ENCODE measurements around the gene RDX. TPM values are rescaled to one million over a fixed set of nuclear protein-coding genes. Genes with fewer than 3 reads are reported as not detected.

The RDX gene
- total RNA-seq, 2 experiments from 2014 or later, result 23.7 to 25.5 TPM

GRCh38 chr11:110126936-110127335 lies 169.5 kb downstream of the RDX start:
- CTCF ChIA-PET (ENCODE audit: unreplicated experiment), result no interaction called here
- intact Hi-C loops (cut with micrococcal nuclease; ENCODE audit: unreplicated experiment), result no loop called here

GRCh38 chr11:110125632-110126031 lies 170.8 kb downstream of the RDX start:
- no TSS peak for BruUV-seq (replicated peaks)
- Histone ChIP-seq H3K27ac (ENCODE audit: low read depth, low read length, poor library complexity, severe bottlenecking) (no peak overlapping the region), H4K20me1 (ENCODE audit: insufficient read depth, low read length) (no peaks in the 10 kb centered on the region), H3K36me3 (ENCODE audit: insufficient read depth, low read length) (no peaks in the 10 kb centered on the region), H3K4me3 (ENCODE audit: low read depth, low read length, poor library complexity, severe bottlenecking) (no peak overlapping the region), H3K79me2 (ENCODE audit: insufficient read depth, low read depth, low read length) (no peaks in the 10 kb centered on the region), H3K4me1 (ENCODE audit: insufficient read depth, low read length, poor library complexity, severe bottlenecking) (no peaks in the 10 kb centered on the region), H3K4me2 (ENCODE audit: low read length) (no peak overlapping the region), H2AFZ (ENCODE audit: low read length) (no peak overlapping the region), H3K9me3 (ENCODE audit: low read length) (no peaks in the 10 kb centered on the region), H3K9me2 (ENCODE audit: insufficient read depth, low read length) (no peaks in the 10 kb centered on the region)
- intact Hi-C loops (cut with micrococcal nuclease; ENCODE audit: unreplicated experiment), result no loop called here
- TF ChIP-seq EZH2phosphoT487 (IDR thresholded peaks at IDR 0.05; ENCODE audit: borderline replicate concordance, low read depth, low read length) (no peak), CTCF (conservative IDR thresholded peaks at IDR 0.05; ENCODE audit: low read length) (no peak)
- POLR2A ChIA-PET, result no interaction called here
- DNase-seq (ENCODE audit: low spot score), result no peak
- CTCF ChIA-PET (ENCODE audit: unreplicated experiment), result no interaction called here

More at GRCh38 chr11:110126936-110127335, 169.5 kb downstream of the RDX start:
- Histone ChIP-seq H2AFZ (ENCODE audit: low read length) (no peak overlapping the region), H3K9me2 (ENCODE audit: insufficient read depth, low read length) (no peaks in the 10 kb centered on the region), H3K4me1 (ENCODE audit: insufficient read depth, low read length, poor library complexity, severe bottlenecking) (no peaks in the 10 kb centered on the region), H3K27ac (ENCODE audit: low read depth, low read length, poor library complexity, severe bottlenecking) (no peak overlapping the region), H4K20me1 (ENCODE audit: insufficient read depth, low read length) (no peaks in the 10 kb centered on the region), H3K9me3 (ENCODE audit: low read length) (no peaks in the 10 kb centered on the region), H3K79me2 (ENCODE audit: insufficient read depth, low read depth, low read length) (no peaks in the 10 kb centered on the region), H3K4me3 (ENCODE audit: low read depth, low read length, poor library complexity, severe bottlenecking) (no peak overlapping the region), H3K4me2 (ENCODE audit: low read length) (no peak overlapping the region), H3K36me3 (ENCODE audit: insufficient read depth, low read length) (no peaks in the 10 kb centered on the region)
- DNase-seq (ENCODE audit: low spot score), result no peak
- TF ChIP-seq CTCF (conservative IDR thresholded peaks at IDR 0.05; ENCODE audit: low read length) (no peak), EZH2phosphoT487 (IDR thresholded peaks at IDR 0.05; ENCODE audit: borderline replicate concordance, low read depth, low read length) (no peak)
- BruUV-seq (replicated peaks), result no TSS peak
- POLR2A ChIA-PET, result interaction anchor here (0.6 to 0.7 kb wide), 2 partner anchors 581 to 1427 kb away, joined by 3 read pairs; no protein-coding TSS in a partner anchor

Other genes starting within 250 kb of the RDX start
- not detected in 2 replicates for gene ZC3H12C, start 203.2 kb downstream of the RDX start, total RNA-seq (2014; rRNA removed; shearing (Covaris generic))
- not detected in 2 replicates for gene ZC3H12C, start 203.2 kb downstream of the RDX start, total RNA-seq (2022)
- 13.3 and 14.3 TPM in 2 replicates for gene FDX1, start 133.3 kb upstream of the RDX start, total RNA-seq (2014; rRNA removed; shearing (Covaris generic))
- gene FDX1, start 133.3 kb upstream of the RDX start, total RNA-seq (2022), result 15.6 and 15.9 TPM in 2 replicates

Data from OCI-LY7 (cell line).